GM12878 (cell line): ENCODE measurements around the gene ALOX12.

ENCODE experiments used
- CBFB ChIP-seq: IDR thresholded peaks from 2 replicates; pipeline ENCODE4 v1.6.1; 2016; ENCODE audit warnings: antibody characterized with exemption, low read depth
- CEBPB ChIP-seq, 2 experiments: fragments of 150-350 bp in 1 of 2; IDR thresholded peaks; 2 replicates each; pipeline ENCODE4 v1.6.1; 2012 to 2014; ENCODE audit warnings: low read depth in 2 of 2, low read length in 2 of 2, borderline replicate concordance in 1 of 2, inconsistent platforms in 1 of 2
- EP300 ChIP-seq, 2 experiments: fragments of 150-350 bp in 1 of 2; IDR thresholded peaks; 2 replicates each; pipeline ENCODE4 v1.6.1; 2011 to 2012; ENCODE audit warnings: low read depth in 2 of 2, low read length in 2 of 2, borderline replicate concordance in 1 of 2, improper control_type of control experiment in 1 of 2, inconsistent platforms in 1 of 2; ENCODE audit not compliant: control insufficient read depth in 1 of 2
- JUNB ChIP-seq: IDR thresholded peaks from 2 replicates; pipeline ENCODE4 v1.6.1; 2016; ENCODE audit warnings: antibody characterized with exemption, mild to moderate bottlenecking
- MYC ChIP-seq: IDR thresholded peaks from 2 replicates; pipeline ENCODE4 v1.6.1; 2011; ENCODE audit warnings: mild to moderate bottlenecking, low read length, moderate library complexity, inconsistent platforms; ENCODE audit not compliant: insufficient read depth, insufficient replicate concordance, insufficient read length, severe bottlenecking
- POLR2A ChIP-seq: IDR thresholded peaks from 2 replicates; pipeline ENCODE4 v1.6.1; 2011; ENCODE audit warnings: low read depth, mild to moderate bottlenecking, low read length
- RCOR1 ChIP-seq: conservative IDR thresholded peaks from 2 replicates; pipeline ENCODE4 v1.6.1; 2012; ENCODE audit warnings: low read depth, low read length, improper control_type of control experiment
- RFX5 ChIP-seq: IDR thresholded peaks from 2 replicates; pipeline ENCODE4 v1.6.1; 2011; ENCODE audit warnings: low read depth, low read length, improper control_type of control experiment
- SIN3A ChIP-seq: IDR thresholded peaks from 2 replicates; pipeline ENCODE4 v1.6.1; 2012; ENCODE audit warnings: low read depth, low read length, improper control_type of control experiment
- ZSCAN29 ChIP-seq: fragments of 450-650 bp; IDR thresholded peaks from 2 replicates; pipeline ENCODE4 v1.6.1; 2017; ENCODE audit warnings: mild to moderate bottlenecking, moderate library complexity
- TF ChIP-seq, protein P1 (sequence below): fragments of 450-650 bp; IDR thresholded peaks from 2 replicates; pipeline ENCODE4 v1.6.1; 2018; ENCODE audit warnings: mild to moderate bottlenecking, low read depth, moderate library complexity; ENCODE audit not compliant: partially characterized antibody
- TF ChIP-seq, protein P2 (sequence below), 3 experiments: IDR thresholded peaks in 2 of 3; conservative IDR thresholded peaks in 1 of 3; 2 replicates each; pipeline ENCODE4 v1.5.1; 2011; ENCODE audit warnings: low read depth in 3 of 3, low read length in 3 of 3, mild to moderate bottlenecking in 3 of 3, control low read depth in 2 of 3, moderate library complexity in 2 of 3, inconsistent platforms in 1 of 3, mixed read lengths in 1 of 3; ENCODE audit not compliant: control insufficient read depth in 2 of 3, insufficient read depth in 1 of 3; ENCODE audit errors: extremely low read depth in 1 of 3
- TF ChIP-seq, protein P3 (sequence below): fragments of 450-650 bp; formaldehyde crosslinking; IDR thresholded peaks from 2 replicates; pipeline ENCODE4 v1.5.0; 2022; ENCODE audit warnings: mild to moderate bottlenecking, missing genetic modification characterization

DNA sequence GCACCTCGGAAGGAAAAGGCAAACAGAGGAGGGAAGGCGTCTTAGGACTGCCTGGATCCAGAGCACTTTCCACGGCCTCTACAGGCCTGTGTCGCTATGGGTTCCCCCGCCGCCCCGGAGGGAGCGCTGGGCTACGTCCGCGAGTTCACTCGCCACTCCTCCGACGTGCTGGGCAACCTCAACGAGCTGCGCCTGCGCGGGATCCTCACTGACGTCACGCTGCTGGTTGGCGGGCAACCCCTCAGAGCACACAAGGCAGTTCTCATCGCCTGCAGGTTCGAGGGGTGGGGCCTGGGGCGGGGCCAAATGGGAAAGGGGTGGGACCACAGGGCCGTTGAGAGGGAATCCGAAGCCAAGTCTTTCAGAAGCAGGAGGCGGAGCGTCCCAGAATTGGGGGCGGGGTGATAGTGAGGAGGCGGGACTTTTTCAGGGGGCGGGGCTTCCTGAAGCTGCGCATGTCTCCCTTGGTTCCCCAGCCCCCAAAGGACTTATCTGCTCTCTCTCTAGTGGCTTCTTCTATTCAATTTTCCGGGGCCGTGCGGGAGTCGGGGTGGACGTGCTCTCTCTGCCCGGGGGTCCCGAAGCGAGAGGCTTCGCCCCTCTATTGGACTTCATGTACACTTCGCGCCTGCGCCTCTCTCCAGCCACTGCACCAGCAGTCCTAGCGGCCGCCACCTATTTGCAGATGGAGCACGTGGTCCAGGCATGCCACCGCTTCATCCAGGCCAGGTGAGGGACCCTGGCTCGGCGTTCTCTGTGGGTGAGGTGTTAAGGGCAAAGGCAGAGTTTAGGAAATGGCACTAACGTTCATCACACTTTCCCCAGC lies 27.9 kb downstream of the ALOX12 start:
- TF ChIP-seq EP300 (IDR thresholded peaks at IDR 0.05; ENCODE audit: borderline replicate concordance in 1 of 2, control insufficient read depth in 1 of 2, low read depth in 2 of 2, low read length in 2 of 2) (no peak), RFX5 (no peak), ZSCAN29 (no peak), SIN3A (no peak), MYC (no peak), RCOR1 (no peak), CEBPB (IDR thresholded peaks at IDR 0.05; ENCODE audit: borderline replicate concordance in 1 of 2, low read depth in 2 of 2, low read length in 2 of 2) (no peak), POLR2A (no peak), CBFB (no peak), JUNB (no peak)
- TF ChIP-seq, protein P1, sequence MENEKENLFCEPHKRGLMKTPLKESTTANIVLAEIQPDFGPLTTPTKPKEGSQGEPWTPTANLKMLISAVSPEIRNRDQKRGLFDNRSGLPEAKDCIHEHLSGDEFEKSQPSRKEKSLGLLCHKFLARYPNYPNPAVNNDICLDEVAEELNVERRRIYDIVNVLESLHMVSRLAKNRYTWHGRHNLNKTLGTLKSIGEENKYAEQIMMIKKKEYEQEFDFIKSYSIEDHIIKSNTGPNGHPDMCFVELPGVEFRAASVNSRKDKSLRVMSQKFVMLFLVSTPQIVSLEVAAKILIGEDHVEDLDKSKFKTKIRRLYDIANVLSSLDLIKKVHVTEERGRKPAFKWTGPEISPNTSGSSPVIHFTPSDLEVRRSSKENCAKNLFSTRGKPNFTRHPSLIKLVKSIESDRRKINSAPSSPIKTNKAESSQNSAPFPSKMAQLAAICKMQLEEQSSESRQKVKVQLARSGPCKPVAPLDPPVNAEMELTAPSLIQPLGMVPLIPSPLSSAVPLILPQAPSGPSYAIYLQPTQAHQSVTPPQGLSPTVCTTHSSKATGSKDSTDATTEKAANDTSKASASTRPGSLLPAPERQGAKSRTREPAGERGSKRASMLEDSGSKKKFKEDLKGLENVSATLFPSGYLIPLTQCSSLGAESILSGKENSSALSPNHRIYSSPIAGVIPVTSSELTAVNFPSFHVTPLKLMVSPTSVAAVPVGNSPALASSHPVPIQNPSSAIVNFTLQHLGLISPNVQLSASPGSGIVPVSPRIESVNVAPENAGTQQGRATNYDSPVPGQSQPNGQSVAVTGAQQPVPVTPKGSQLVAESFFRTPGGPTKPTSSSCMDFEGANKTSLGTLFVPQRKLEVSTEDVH, result no peak
- TF ChIP-seq, protein P2, sequence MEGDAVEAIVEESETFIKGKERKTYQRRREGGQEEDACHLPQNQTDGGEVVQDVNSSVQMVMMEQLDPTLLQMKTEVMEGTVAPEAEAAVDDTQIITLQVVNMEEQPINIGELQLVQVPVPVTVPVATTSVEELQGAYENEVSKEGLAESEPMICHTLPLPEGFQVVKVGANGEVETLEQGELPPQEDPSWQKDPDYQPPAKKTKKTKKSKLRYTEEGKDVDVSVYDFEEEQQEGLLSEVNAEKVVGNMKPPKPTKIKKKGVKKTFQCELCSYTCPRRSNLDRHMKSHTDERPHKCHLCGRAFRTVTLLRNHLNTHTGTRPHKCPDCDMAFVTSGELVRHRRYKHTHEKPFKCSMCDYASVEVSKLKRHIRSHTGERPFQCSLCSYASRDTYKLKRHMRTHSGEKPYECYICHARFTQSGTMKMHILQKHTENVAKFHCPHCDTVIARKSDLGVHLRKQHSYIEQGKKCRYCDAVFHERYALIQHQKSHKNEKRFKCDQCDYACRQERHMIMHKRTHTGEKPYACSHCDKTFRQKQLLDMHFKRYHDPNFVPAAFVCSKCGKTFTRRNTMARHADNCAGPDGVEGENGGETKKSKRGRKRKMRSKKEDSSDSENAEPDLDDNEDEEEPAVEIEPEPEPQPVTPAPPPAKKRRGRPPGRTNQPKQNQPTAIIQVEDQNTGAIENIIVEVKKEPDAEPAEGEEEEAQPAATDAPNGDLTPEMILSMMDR (IDR thresholded peaks at IDR 0.05 in 2 of 3, conservative IDR thresholded peaks at IDR 0.05 in 1 of 3; ENCODE audit: control insufficient read depth in 2 of 3, extremely low read depth in 1 of 3, insufficient read depth in 1 of 3, low read depth in 3 of 3, low read length in 3 of 3), result no peak
- TF ChIP-seq, protein P3, sequence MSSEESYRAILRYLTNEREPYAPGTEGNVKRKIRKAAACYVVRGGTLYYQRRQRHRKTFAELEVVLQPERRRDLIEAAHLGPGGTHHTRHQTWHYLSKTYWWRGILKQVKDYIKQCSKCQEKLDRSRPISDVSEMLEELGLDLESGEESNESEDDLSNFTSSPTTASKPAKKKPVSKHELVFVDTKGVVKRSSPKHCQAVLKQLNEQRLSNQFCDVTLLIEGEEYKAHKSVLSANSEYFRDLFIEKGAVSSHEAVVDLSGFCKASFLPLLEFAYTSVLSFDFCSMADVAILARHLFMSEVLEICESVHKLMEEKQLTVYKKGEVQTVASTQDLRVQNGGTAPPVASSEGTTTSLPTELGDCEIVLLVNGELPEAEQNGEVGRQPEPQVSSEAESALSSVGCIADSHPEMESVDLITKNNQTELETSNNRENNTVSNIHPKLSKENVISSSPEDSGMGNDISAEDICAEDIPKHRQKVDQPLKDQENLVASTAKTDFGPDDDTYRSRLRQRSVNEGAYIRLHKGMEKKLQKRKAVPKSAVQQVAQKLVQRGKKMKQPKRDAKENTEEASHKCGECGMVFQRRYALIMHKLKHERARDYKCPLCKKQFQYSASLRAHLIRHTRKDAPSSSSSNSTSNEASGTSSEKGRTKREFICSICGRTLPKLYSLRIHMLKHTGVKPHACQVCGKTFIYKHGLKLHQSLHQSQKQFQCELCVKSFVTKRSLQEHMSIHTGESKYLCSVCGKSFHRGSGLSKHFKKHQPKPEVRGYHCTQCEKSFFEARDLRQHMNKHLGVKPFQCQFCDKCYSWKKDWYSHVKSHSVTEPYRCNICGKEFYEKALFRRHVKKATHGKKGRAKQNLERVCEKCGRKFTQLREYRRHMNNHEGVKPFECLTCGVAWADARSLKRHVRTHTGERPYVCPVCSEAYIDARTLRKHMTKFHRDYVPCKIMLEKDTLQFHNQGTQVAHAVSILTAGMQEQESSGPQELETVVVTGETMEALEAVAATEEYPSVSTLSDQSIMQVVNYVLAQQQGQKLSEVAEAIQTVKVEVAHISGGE, result no peak
